ENCODE measurements around the gene SMIM30.

DNA sequence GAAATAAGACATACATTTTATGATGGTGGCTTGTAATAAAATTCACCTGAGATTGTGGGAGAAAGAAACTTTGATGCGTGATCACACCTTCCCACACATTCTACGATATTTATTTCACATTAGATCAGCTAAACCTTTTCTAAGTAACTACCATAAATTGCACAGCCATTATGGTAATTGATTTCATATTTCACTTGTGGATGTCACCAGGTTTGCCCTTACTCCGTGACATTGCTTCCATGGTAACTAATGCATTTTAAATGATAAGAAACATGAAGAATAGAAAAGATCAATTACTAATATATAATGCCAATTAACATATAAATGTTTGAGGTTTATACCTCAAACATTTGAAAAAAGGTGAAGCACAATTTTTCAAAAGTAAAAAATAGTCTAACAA lies 35.8 kb upstream of the SMIM30 start:
- no peak for TF ChIP-seq RAD21 (IDR thresholded peaks at IDR 0.05; ENCODE audit: low read depth)
- no peak for TF ChIP-seq EZH2 (IDR thresholded peaks at IDR 0.05)
- TF ChIP-seq, protein P1, sequence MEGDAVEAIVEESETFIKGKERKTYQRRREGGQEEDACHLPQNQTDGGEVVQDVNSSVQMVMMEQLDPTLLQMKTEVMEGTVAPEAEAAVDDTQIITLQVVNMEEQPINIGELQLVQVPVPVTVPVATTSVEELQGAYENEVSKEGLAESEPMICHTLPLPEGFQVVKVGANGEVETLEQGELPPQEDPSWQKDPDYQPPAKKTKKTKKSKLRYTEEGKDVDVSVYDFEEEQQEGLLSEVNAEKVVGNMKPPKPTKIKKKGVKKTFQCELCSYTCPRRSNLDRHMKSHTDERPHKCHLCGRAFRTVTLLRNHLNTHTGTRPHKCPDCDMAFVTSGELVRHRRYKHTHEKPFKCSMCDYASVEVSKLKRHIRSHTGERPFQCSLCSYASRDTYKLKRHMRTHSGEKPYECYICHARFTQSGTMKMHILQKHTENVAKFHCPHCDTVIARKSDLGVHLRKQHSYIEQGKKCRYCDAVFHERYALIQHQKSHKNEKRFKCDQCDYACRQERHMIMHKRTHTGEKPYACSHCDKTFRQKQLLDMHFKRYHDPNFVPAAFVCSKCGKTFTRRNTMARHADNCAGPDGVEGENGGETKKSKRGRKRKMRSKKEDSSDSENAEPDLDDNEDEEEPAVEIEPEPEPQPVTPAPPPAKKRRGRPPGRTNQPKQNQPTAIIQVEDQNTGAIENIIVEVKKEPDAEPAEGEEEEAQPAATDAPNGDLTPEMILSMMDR (IDR thresholded peaks at IDR 0.05 in 2 of 3, conservative IDR thresholded peaks at IDR 0.05 in 1 of 3; ENCODE audit: borderline replicate concordance in 1 of 3, insufficient read depth in 1 of 3, low read depth in 2 of 3, low read length in 2 of 3) = no peak
- no peak for TF ChIP-seq POLR2A (IDR thresholded peaks at IDR 0.05; ENCODE audit: borderline replicate concordance, extremely low read depth, insufficient read depth, insufficient read length)
- no peak for TF ChIP-seq ELF1 (IDR thresholded peaks at IDR 0.05; ENCODE audit: borderline replicate concordance, low read depth)
- TF ChIP-seq, protein P2, sequence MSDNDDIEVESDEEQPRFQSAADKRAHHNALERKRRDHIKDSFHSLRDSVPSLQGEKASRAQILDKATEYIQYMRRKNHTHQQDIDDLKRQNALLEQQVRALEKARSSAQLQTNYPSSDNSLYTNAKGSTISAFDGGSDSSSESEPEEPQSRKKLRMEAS (IDR thresholded peaks at IDR 0.05) = no peak
- no peak for TF ChIP-seq POLR2AphosphoS5 (IDR thresholded peaks at IDR 0.05; ENCODE audit: low read depth, low read length)
- TF ChIP-seq SIN3A (IDR thresholded peaks at IDR 0.05; ENCODE audit: low read depth) = no peak
- TF ChIP-seq EZH2phosphoT487 (IDR thresholded peaks at IDR 0.05; ENCODE audit: borderline replicate concordance) = no peak
- TF ChIP-seq YY1 (IDR thresholded peaks at IDR 0.05; ENCODE audit: extremely low read depth, insufficient replicate concordance, low read depth, low read length) = no peak
